Measurements from ENCODE around the gene TPH2. TPM values are rescaled to one million over a fixed set of nuclear protein-coding genes. Genes with fewer than 3 reads are reported as not detected.

The TPH2 gene
- total and polyA plus RNA-seq, 2 of the 13 experiments (the other 11 are each of a cell fraction or from before 2014, with no cell fraction given): not detected

DNA sequence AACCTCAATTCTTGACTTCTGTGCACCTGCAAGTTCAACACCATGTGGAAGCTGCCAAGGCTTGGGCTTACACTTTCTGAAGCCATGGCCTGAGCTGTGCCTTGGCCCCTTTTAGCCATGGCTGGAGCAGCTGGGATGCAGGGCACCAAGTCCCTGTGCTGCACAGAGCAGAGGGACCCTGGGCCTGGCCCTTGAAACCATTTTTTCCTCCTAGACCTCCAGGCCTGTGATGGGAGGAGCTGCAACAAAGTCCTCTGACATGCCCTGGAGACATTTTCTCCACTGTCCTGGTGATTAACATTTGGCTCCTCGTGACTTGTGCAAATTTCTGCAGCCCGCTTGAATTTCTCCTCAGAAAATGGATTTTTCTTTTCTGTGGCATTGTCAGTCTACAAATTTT, 132.4 kb downstream of the TPH2 start:
- H4K20me1 ChIP-seq (ENCODE audit: insufficient read depth, low read length): no peaks in the 10 kb centered on the region
- ATAC-seq (no peak), FAIRE-seq (no peak), DNase-seq (ENCODE audit: low spot score) (no peak)
- CTCF ChIA-PET (ENCODE audit: low intra/inter-chr PET ratio, low total read pairs): no interaction called here
- TF ChIP-seq ZBED4 (CRISPR knock-in tag; IDR thresholded peaks at IDR 0.05; ENCODE audit: borderline replicate concordance) (no peak), NAIF1 (CRISPR knock-in tag; IDR thresholded peaks at IDR 0.05; ENCODE audit: borderline replicate concordance) (no peak), THAP11 (CRISPR knock-in tag; IDR thresholded peaks at IDR 0.05) (no peak), ZNF24 (IDR thresholded peaks at IDR 0.05) (no peak), HOXA7 (CRISPR knock-in tag; IDR thresholded peaks at IDR 0.05) (no peak), TGIF2 (CRISPR knock-in tag; IDR thresholded peaks at IDR 0.05) (no peak), NFKBIZ (CRISPR knock-in tag; IDR thresholded peaks at IDR 0.05) (no peak), ZNF136 (CRISPR knock-in tag; IDR thresholded peaks at IDR 0.05; ENCODE audit: low read depth) (no peak), KLF11 (CRISPR knock-in tag; IDR thresholded peaks at IDR 0.05) (no peak)
- no peak overlapping the region for H3K9ac ChIP-seq (ENCODE audit: insufficient read depth, low read depth, low read length)
- no TSS peak for BruUV-seq (replicated peaks)
- no peak overlapping the region for H3K4me2 ChIP-seq (ENCODE audit: low read depth, low read length)
- H3K79me2 ChIP-seq (ENCODE audit: insufficient read depth, low read length): no peaks in the 10 kb centered on the region
- H3K27me3 ChIP-seq (ENCODE audit: control insufficient read depth in 1 of 2, insufficient read depth in 2 of 2, low read length in 2 of 2): no peaks in the 10 kb centered on the region
- H2AFZ ChIP-seq (ENCODE audit: low read length): no peak overlapping the region
- H3K4me1 ChIP-seq (ENCODE audit: insufficient read depth, low read length): no peaks in the 10 kb centered on the region
- WGBS (ENCODE audit: low lambda C conversion rate): 28% methylated on average over 2 of the region's 2 CpGs
- no peak overlapping the region for H3K4me3 ChIP-seq (replicated peaks in 1 of 3; ENCODE audit: insufficient read depth in 1 of 3, low read depth in 2 of 3, low read length in 3 of 3)
- in situ Hi-C loops (cut with HindIII; ENCODE audit: extremely low pct_ligation_motif_present, low pct_unique_long_range_greater_than_20kb): no loop called here
- peaks cover 16% of the 10 kb centered on the region for H3K9me3 ChIP-seq (ENCODE audit: low read length)
- no peaks in the 10 kb centered on the region for H3K36me3 ChIP-seq (replicated peaks in 1 of 2; ENCODE audit: control insufficient read depth in 1 of 2, insufficient read depth in 2 of 2, low read length in 2 of 2)
- no peak overlapping the region for H3K27ac ChIP-seq (ENCODE audit: extremely low read length, insufficient read depth, low read length)
- intact Hi-C loops (cut with micrococcal nuclease; ENCODE audit: unreplicated experiment): no loop called here
- POLR2A ChIA-PET: no interaction called here

All from HepG2 (cell line).